HG02610 (cell line): ENCODE results near the gene LCN9.
"Not testable (repeated sequence)": the region's sequence is repeated elsewhere in the genome, so short reads cannot be mapped to it uniquely, and the experiment has no call there.

Experiments used
- ATAC-seq: cut with Tn5 transposase; IDR thresholded peaks from one replicate; pipeline ENCODE4 v1.9.1; 2021; ENCODE audit warnings: mild to moderate bottlenecking, moderate library complexity; ENCODE audit not compliant: unreplicated experiment

The LCN9 gene

GRCh38 chr9:135670721-135671590, 7.8 kb downstream of the LCN9 start:
- ATAC-seq = no peak

- no peak for ATAC-seq
Measured at GRCh38 chr9:135671591-135672041, 8.5 kb downstream of the LCN9 start.

DNA sequence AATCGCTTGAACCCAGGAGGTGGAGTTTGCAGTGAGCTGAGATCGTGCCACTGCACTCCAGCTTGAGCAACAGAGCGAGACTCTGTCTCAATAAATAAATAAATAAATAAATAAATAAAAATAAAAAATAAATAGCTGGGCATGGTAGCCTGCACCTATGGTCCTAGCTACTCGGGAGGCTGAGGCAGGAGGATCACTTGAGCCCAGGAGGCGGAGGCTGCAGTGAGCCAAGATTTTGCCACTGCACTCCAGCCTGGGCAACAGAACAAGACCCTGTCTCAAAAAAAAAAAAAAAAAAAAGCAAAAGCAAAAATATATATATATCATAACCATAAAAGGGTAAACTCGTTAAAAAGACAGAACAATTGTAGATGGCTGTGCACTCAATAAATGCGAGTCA, 9.7 kb downstream of the LCN9 start:
- not testable (repeated sequence) for ATAC-seq

DNA sequence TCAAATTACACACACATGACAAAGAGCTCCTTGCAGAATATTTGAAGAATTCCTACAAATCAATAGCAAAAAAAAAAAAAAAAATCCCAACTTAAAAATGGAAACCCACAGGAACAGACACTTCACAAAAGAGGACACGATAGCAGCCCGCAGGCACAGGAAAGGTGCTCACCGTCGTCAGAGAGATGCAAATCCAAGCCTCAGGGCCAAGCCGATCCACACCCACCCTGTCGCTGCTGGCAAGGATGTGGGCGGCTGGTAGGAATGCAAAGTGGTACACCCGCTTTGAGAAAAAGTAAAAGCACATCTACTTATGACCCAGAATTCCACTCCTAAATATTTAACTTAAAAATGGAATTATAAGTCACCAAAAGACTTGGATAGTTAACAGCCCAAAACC, 10.8 kb downstream of the LCN9 start:
- no peak for ATAC-seq

- no peak for ATAC-seq
Measured at GRCh38 chr9:135674977-135675376, 11.9 kb downstream of the LCN9 start.

DNA sequence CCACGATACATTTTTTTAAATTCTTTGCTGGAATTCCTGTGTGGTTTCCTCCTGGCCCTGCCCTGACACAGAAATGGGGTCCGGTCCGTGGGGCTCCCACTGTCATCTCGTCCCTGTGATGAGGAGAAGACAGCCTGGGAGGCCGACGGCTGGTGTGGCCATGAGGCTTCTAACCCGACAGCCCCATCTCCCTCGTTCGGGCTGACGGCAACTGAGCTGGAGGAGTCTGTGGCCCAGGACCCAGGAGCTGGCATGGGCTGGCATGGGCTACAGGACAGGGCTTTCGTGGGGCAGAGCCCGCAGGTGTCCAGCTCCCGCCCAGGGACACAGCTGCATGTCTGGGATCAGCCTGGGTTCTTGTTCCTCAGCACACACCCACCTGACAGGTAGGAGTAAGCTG, 13.8 kb downstream of the LCN9 start:
- no peak for ATAC-seq

GRCh38 chr9:135677641-135678168, 14.6 kb downstream of the LCN9 start:
- no peak for ATAC-seq

DNA sequence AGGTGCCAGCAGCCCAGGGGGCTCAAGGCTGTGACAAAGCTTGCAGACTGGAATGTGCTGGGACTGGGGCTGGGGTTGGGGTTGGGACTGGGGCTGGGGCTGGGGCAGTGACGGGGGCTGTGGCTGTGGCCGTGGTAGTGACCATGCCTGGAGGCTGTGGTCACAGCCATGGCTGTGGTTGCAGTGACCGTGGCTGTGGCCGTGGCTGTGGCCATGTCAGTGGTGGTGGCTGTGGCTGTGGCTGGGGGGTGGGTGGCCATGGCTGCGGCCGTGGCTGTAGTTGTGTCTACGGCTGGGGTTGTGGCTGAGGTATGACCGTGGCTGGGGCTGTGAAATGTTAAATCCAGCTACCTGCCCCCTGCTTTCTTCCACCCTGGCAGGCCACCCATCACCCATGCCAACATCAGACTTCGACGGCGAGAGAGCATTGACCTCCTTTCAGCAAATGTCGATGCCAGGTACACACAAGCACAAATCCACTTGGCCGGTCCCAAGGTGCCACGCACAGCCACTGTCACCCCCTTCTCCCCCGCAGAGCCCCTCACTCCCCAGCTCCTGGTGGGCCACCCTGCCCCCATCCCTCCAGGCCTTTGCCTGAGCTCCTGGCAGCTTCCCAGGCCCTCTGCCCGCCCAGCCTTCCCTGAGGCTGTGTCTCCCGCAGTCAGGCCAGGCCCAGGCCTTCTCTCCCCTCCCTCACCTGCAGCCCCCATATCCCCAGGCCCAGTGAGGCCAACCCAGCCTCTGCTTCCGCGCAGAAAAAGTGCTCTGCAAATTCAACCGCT, 15.3 kb downstream of the LCN9 start:
- no peak for ATAC-seq

DNA sequence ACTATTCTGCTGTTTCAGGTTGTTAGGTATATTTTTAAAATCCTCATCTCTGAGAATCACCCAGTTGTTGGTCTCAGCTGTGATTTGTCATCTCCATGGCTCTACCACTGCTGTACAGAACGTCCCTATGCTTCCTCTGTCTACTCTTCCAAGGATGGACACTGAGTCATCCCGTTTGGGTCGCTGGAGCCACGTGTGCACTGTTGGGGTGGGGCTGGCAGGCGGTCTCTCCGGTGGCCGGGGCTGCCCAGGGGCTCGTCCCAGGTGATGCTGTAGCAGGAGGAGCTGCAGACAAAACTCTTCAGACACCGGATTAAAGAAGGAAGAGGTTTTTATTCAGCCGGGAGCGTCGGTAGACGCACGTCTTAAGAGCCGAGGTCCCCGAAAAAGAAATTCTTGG, 16.9 kb downstream of the LCN9 start:
- ATAC-seq = no peak

DNA sequence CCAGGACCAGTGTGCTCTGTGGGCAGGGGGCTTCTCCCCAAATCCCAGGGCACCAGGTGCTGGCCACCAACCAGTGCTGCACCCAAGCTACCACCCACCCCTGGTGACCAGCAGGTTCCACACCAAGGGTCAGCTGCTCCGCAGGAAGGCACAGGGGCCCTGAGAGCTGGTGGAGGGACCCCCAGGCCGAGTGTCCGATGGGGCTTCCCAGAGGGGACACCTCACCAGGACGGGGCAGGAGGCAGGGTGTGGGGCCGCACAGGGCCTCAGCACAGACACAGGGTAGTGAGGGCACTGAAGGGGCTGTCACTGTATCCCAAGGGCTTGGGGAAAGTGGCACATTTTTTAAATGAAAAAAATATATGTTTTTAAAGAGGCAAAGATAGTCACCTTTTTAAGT, 18.1 kb downstream of the LCN9 start:
- no peak for ATAC-seq

GRCh38 chr9:135683401-135684034, 20.4 kb downstream of the LCN9 start:
- ATAC-seq = no peak

DNA sequence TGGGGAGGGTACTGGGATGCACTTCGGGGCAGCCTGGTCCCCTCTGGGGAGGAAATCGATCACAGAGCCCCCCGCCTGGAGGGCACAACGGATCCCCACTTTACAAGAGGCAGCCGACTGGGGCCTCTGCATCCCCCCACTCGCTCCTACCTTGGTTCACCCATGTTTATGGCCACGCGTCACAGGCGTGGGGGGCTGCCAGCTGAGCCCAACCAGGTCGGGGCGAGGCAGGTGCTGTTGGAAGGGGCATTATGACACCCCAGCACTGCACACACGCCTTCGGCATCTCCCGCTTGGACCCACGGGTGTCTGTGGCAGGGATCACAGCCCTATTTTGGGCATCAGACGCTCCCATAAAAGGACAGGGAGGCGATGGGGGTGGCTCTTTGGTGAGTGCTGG, 21.6 kb downstream of the LCN9 start:
- no peak for ATAC-seq

- no peak for ATAC-seq
Measured at GRCh38 chr9:135687216-135687615, 24.1 kb downstream of the LCN9 start.

DNA sequence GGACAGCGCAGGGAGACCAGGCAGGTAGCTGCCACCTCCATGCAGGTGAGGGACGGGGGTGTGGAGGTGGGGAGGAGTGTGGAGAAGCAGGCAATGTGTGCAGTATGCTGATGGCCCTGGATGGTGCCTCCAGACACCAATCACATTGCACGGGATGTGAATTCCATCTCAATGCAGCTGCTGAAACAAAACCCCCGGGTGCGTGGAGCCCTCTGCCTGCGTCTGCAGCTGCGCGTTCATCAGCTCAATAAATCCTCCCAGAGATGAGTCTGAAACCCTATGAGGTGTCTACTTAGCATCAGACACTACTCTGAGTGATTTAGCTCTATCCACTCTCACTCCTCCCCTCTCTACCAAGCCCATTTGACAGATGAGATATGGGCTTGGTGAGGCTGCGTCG, 25.9 kb downstream of the LCN9 start:
- ATAC-seq = no peak

DNA sequence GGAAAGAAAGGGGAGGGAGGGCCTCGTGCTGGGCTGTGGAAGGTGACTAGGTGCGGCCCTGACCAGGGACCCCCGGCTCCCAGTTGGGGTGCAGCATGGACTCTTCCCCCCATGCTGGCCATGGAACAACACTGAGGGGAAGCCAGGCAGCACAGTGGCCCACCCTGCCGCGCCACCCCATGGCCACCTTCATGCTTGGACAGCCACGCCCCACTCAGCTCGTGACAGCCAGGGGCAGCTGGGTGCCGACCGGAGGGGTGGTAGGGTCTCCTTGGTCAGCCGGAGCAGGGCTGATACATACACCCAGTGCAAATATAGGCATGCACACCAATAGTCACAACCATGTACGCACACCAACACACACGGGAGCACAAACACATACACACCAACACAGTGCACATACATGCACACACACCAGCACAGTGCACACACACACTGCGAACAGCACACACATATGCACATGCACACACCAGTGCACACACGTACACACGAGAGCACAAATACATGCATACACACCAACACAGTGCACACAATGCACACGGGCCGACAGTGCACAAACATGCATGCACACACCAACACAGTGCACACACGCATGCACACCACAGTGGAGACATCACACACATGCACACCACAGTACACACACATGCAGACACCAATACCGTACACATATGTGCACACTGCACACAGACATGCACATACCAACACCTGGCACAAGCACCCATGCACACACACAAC, 27.9 kb downstream of the LCN9 start:
- no peak for ATAC-seq

GRCh38 chr9:135692410-135692809, 29.3 kb downstream of the LCN9 start:
- no peak for ATAC-seq

DNA sequence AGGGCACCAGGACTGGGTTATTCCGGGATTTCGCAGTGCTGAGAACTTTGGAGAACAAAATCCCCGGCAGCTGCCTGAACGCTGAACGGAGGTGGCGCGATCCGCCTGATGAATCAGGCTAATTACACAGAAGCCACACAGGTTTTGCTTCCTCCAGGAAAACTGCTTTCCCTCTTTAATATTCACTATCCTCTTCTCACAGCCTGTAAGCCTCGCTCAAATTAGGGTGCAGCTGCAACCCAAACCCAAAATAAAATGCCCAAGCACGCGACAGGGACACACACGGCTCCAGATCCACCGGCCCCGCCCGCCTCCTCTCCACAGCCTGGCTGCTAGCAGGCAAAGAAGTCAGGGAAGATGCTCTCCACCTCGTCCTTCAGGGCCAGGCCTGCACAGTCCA, 30.2 kb downstream of the LCN9 start:
- ATAC-seq = no peak

- ATAC-seq = no peak
Measured at GRCh38 chr9:135693771-135694170, 30.7 kb downstream of the LCN9 start.

- ATAC-seq = no peak
Measured at GRCh38 chr9:135694414-135694813, 31.3 kb downstream of the LCN9 start.

DNA sequence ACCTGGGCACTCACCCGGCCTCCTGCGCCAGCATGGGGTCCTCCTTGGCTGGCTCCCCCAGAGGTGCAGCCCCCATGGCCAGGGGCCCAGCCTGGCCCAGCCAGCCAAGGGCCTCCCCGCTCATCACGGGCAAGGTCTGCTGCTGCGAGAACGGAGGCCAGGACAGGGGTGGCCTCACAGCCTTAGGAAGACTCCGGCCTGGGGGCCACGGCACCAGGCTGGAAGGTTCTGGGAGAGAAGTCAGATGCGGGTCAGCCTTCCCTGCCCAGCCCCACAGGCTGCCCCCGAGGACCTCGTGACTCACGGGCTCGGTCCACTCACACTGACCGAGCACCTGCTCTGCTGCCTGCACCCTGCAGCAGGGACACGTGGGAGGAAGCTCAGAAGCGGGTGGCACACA, 31.9 kb downstream of the LCN9 start:
- no peak for ATAC-seq

DNA sequence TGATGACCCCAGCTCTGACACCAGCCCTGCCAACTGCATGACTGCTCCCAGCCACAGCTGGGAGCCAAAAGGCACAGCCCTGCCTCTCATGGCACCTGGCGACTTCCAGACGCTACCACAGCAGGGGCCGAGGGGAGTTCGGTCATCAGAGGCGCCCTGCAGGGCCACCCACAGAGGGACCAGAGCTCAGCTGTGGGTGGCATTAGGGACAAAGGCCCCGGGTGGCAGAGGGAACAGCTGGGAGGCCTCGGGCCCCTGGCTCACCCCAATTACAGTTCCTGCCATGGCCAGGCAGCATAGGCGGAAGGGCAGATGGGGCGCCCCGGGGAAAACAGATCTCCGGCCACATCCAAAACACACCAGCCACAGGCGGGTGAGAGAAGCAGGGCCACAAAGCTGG, 32.5 kb downstream of the LCN9 start:
- no peak for ATAC-seq
